Nephron (organoid): ENCODE measurements around the gene KRTAP4-8.
"Not testable (repeated sequence)": the region's sequence is repeated elsewhere in the genome, so short reads cannot be mapped to it uniquely, and the experiment has no call there.

Experiments
- H3K27ac Mint-ChIP-seq, 3 experiments: 2 replicates each; pipeline ENCODE4 v1.8.0; 2020; ENCODE audit warnings: mixed read lengths in 3 of 3, mild to moderate bottlenecking in 2 of 3, moderate library complexity in 1 of 3
- H3K27me3 Mint-ChIP-seq: 2 replicates; pipeline ENCODE4 v1.8.0; 2021; ENCODE audit warnings: low read depth, mild to moderate bottlenecking, moderate library complexity, mixed read lengths
- H3K36me3 Mint-ChIP-seq: 2 replicates; pipeline ENCODE4 v1.8.0; 2020; ENCODE audit warnings: low read depth, mixed read lengths
- H3K4me1 Mint-ChIP-seq: 2 replicates; pipeline ENCODE4 v1.8.0; 2020; ENCODE audit warnings: mixed read lengths
- H3K4me3 Mint-ChIP-seq, 3 experiments: 2 replicates each; pipeline ENCODE4 v1.8.0; 2020; ENCODE audit warnings: mild to moderate bottlenecking in 3 of 3, mixed read lengths in 3 of 3, moderate library complexity in 2 of 3
- H3K9me3 Mint-ChIP-seq: 2 replicates; pipeline ENCODE4 v1.8.0; 2020; ENCODE audit warnings: mixed read lengths
- TF ChIP-seq, protein P1 (sequence below), 3 experiments: fragments of 200-600 bp; sonication (generic); IDR thresholded peaks; one replicate each; pipeline ENCODE4 v1.5.0; 2021; ENCODE audit warnings: antibody characterized with exemption in 3 of 3; ENCODE audit not compliant: unreplicated experiment in 3 of 3

The KRTAP4-8 gene

GRCh38 chr17:41096055-41096454 lies 1.9 kb downstream of the KRTAP4-8 start:
- Mint-ChIP-seq H3K4me1 (peaks cover 20% of the 10 kb centered on the region), H3K36me3 (no peaks in the 10 kb centered on the region), H3K4me3 (no peak overlapping the region), H3K9me3 (peaks cover 5% of the 10 kb centered on the region), H3K27me3 (peaks cover 11% of the 10 kb centered on the region), H3K27ac (no peak overlapping the region)
- TF ChIP-seq, protein P1, sequence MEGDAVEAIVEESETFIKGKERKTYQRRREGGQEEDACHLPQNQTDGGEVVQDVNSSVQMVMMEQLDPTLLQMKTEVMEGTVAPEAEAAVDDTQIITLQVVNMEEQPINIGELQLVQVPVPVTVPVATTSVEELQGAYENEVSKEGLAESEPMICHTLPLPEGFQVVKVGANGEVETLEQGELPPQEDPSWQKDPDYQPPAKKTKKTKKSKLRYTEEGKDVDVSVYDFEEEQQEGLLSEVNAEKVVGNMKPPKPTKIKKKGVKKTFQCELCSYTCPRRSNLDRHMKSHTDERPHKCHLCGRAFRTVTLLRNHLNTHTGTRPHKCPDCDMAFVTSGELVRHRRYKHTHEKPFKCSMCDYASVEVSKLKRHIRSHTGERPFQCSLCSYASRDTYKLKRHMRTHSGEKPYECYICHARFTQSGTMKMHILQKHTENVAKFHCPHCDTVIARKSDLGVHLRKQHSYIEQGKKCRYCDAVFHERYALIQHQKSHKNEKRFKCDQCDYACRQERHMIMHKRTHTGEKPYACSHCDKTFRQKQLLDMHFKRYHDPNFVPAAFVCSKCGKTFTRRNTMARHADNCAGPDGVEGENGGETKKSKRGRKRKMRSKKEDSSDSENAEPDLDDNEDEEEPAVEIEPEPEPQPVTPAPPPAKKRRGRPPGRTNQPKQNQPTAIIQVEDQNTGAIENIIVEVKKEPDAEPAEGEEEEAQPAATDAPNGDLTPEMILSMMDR (IDR thresholded peaks at IDR 0.05; ENCODE audit: unreplicated experiment in 3 of 3), result no peak

DNA sequence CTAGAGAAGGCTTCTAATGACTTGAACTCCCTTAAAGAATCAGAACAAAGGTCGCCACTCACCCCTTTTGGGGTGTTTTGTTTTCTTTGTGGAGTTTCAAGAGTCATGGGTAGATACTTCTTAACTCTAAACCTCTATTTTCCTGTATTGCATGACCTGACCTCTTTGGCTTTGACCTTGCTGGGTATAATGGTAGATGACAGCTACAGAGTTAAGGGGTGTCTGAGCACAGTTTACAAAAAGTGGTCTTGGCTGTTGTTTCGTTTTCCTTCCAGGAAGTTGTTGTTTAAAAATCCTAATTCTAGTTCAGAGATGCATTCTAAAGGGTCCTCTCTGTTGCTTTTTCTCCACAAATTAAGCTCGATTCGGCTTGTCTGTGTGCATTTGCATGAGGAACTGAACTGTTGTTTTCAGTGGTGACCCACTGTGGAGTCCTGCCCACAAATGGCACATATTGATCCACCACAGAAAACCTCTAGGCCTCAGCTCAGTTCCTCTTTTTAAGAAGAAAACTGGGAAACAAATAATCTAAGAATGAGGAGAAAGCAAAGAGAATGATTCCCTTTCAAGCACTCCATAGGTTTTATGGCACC lies 9.1 kb downstream of the KRTAP4-8 start:
- H3K27ac Mint-ChIP-seq, H3K27me3 Mint-ChIP-seq, H3K9me3 Mint-ChIP-seq, H3K4me1 Mint-ChIP-seq, H3K4me3 Mint-ChIP-seq, H3K36me3 Mint-ChIP-seq: not testable (repeated sequence)

GRCh38 chr17:41084100-41084856 lies 13.7 kb downstream of the KRTAP4-8 start, which contains the start of gene KRTAP4-7:
Gene KRTAP4-7 (plus strand): TSS chr17:41084150. CDS start chr17:41084207, 57 bp downstream.
- H3K4me3 Mint-ChIP-seq, H3K27me3 Mint-ChIP-seq, H3K4me1 Mint-ChIP-seq, H3K27ac Mint-ChIP-seq, H3K36me3 Mint-ChIP-seq, H3K9me3 Mint-ChIP-seq: not testable (repeated sequence)

DNA sequence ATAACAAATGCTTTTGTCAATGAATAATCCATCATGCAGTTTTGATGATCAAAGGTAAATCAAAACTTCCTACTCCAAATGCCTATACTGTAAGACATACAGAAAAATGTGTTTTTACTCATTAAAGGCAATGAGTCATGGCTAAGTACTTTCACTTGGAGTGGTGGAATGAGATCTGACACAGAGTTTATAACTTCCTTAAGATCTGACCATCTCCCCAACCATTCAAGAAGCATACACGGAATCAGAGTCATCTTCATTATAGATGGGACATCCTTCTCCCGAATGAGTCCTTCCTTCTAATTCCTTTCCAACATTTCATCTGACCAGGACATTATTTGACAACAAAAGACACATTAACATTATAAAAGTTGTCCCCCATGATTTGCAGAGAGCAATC lies 14.5 kb downstream of the KRTAP4-8 start:
- not testable (repeated sequence) for H3K27me3 Mint-ChIP-seq, H3K9me3 Mint-ChIP-seq, H3K4me3 Mint-ChIP-seq, H3K27ac Mint-ChIP-seq, H3K36me3 Mint-ChIP-seq, H3K4me1 Mint-ChIP-seq

GRCh38 chr17:41082626-41083025 lies 15.3 kb downstream of the KRTAP4-8 start:
- Mint-ChIP-seq H3K4me1 (peaks cover 6% of the 10 kb centered on the region), H3K36me3 (no peaks in the 10 kb centered on the region), H3K27me3 (peaks cover 4% of the 10 kb centered on the region), H3K9me3 (peaks cover 4% of the 10 kb centered on the region), H3K4me3 (no peak overlapping the region), H3K27ac (peak overlapping the region in 2 of 3 experiments; percentile 49 to 66)
- TF ChIP-seq, protein P1 (IDR thresholded peaks at IDR 0.05; ENCODE audit: unreplicated experiment in 3 of 3), result no peak

DNA sequence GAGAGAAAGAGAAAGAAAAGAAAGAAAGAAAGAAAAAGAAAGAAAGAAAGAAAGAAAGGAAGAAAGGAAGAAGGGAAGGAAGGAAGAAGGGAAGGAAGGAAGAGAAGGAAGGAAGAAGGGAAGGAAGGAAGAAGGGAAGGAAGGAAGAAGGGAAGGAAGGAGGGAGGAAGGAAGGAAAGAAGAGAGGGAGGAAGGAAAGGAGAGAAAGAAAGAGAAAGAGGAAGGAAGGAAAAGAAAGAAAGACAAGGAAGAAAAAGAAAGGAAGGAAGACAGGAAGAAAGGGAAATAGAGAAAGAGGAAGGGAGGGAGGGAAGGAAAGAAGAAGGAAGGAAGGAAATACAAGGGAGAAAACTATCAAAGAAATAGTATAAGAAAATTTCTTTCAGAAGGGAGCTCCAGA lies 21.2 kb downstream of the KRTAP4-8 start:
- Mint-ChIP-seq H3K4me1 (no peaks in the 10 kb centered on the region), H3K9me3 (peaks cover 6% of the 10 kb centered on the region)
- TF ChIP-seq, protein P1 (IDR thresholded peaks at IDR 0.05; ENCODE audit: unreplicated experiment in 3 of 3), result no peak

GRCh38 chr17:41073676-41074075 lies 24.3 kb downstream of the KRTAP4-8 start:
- Mint-ChIP-seq H3K27ac (no peak overlapping the region), H3K4me3 (no peak overlapping the region), H3K9me3 (peaks cover 6% of the 10 kb centered on the region), H3K4me1 (no peaks in the 10 kb centered on the region), H3K27me3 (peaks cover 8% of the 10 kb centered on the region), H3K36me3 (no peaks in the 10 kb centered on the region)
- TF ChIP-seq, protein P1 (IDR thresholded peaks at IDR 0.05; ENCODE audit: unreplicated experiment in 3 of 3), result no peak

More for the DNA sequence above, 21.2 kb downstream of the KRTAP4-8 start:
- H3K27ac Mint-ChIP-seq, result no peak overlapping the region
- peaks cover 8% of the 10 kb centered on the region for H3K27me3 Mint-ChIP-seq
- H3K36me3 Mint-ChIP-seq, result no peaks in the 10 kb centered on the region
- H3K4me3 Mint-ChIP-seq, result no peak overlapping the region
